ENCODE results near the gene MTOR.

- no peak for TF ChIP-seq CTCF (IDR thresholded peaks at IDR 0.05; ENCODE audit: insufficient read depth, low read length)
- TF ChIP-seq REST (IDR thresholded peaks at IDR 0.05; ENCODE audit: insufficient replicate concordance, low read depth): no peak
- TF ChIP-seq POLR2AphosphoS5 (IDR thresholded peaks at IDR 0.05; ENCODE audit: low read depth): no peak
- no peak for TF ChIP-seq GABPA (IDR thresholded peaks at IDR 0.05; ENCODE audit: low read depth)
- TF ChIP-seq SPI1 (IDR thresholded peaks at IDR 0.05; ENCODE audit: borderline replicate concordance, low read depth): no peak
Measured at GRCh38 chr1:11114966-11115365, 147.4 kb downstream of the MTOR start.
